Measurements from ENCODE around the gene RFX3.

DNA sequence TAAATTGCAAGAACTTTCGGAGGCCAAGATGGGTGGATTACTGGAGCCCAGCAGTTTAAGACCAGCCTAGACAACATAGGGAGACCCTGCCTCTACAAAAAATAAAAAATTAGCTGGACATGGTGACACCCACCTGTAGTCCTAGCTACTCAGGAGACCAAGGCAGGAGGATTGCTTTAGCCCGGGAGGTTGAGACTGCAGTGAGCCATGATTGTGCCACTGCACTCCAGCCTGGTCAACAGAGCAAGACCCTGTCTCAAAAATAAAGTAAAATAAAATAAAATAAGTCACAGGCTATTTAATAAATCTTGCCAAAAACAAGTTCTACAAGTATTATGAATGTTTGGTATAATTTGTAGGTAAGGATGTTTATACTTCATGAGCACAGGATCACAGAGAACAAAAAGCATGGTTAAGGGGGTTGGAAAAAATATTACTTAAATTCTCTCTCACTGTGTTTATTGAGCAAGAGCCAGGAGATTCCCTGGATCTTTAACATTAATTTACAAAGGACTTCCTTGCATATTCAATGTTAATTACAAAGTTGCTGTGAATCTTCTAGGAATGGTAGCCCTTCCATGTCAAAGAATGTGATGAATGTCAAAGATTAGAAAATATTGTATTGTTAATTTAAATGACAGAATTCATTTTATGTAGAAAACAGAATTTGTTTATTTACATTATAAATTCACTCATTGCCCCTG lies 164.0 kb downstream of the RFX3 start:
- TF ChIP-seq, protein P1, sequence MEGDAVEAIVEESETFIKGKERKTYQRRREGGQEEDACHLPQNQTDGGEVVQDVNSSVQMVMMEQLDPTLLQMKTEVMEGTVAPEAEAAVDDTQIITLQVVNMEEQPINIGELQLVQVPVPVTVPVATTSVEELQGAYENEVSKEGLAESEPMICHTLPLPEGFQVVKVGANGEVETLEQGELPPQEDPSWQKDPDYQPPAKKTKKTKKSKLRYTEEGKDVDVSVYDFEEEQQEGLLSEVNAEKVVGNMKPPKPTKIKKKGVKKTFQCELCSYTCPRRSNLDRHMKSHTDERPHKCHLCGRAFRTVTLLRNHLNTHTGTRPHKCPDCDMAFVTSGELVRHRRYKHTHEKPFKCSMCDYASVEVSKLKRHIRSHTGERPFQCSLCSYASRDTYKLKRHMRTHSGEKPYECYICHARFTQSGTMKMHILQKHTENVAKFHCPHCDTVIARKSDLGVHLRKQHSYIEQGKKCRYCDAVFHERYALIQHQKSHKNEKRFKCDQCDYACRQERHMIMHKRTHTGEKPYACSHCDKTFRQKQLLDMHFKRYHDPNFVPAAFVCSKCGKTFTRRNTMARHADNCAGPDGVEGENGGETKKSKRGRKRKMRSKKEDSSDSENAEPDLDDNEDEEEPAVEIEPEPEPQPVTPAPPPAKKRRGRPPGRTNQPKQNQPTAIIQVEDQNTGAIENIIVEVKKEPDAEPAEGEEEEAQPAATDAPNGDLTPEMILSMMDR (IDR thresholded peaks at IDR 0.05): no peak
- TF ChIP-seq POLR2A (IDR thresholded peaks at IDR 0.05): no peak

Measured in body of pancreas (tissue), 4 donors.